HG03196 (cell line): Measurements from ENCODE around the gene AP1S2.

Experiments used
- ATAC-seq: cut with Tn5 transposase; IDR thresholded peaks from one replicate; pipeline ENCODE4 v1.9.1; 2021; ENCODE audit not compliant: unreplicated experiment

Gene AP1S2

DNA sequence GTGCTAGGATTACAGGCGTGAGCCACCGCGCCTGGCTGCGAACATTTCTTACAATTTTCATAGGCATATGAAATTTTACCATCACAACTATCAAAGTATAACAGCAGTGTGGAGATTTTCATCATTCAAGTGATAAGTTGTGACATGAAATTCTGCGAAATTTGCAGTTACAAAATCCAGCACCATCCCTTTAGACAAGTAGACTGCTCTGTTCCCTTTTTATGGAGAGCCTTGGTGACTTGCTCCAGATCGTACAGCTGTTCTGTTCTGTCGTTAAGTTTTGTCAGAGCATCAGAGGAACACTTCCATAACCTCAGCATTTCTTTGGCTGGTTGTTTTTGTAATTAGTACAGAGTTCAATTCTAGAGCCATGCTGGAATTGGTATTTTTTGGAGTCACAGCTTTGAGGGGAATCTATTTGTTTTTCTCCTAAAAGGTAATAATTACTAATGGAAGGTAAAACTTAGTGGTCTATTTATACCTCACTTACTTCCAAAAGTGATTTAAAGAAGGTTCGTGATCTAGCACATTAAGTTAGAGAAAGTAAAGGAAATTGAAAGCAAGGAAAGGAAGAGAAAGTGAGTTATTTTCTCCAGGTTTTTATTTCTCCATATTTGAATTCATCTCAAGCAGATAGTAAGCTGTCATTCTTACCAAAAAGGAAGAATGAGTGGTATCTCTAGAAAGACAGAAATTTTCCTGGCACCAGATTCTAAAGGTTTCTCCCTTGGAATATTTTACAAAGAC is 42.2 kb downstream of the AP1S2 start:
- no peak for ATAC-seq

DNA sequence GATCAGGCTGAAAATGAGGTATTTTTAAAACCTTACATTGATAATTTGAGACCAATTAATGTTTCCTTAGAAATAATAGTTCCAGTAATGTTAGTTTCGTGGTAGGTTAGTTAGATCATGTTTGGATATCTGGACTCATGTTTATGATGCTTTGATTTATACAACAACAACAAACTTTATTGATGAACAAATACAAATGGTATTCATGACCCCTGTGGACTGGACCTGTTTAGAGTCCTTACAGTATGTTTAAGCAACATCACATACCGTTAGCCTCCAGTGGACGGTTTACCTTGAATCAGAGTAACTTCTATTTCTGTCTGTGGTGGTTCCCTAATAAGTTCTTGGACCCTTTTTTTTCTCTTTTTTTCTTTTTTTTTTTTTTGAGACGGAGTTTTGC is 46.4 kb downstream of the AP1S2 start:
- no peak for ATAC-seq

DNA sequence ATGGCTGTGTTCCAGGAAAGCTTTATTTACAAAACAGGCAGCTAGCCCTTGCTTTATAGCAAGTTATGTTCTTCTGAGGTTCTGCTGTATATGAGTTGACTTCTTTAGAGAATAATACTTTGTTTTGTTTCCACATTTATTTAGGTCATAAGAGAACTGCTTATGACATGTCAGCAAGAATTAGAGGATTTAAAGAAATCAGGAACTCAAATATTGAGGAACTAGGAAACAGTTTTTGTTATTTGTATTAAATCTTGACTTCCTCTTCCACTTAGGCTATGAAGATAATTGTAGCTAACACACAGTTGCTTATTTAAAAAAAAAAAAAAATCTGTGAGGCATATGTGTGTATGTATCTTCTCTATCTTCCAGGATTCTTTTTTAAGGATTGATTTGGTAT is 50.0 kb downstream of the AP1S2 start:
- ATAC-seq = no peak

DNA sequence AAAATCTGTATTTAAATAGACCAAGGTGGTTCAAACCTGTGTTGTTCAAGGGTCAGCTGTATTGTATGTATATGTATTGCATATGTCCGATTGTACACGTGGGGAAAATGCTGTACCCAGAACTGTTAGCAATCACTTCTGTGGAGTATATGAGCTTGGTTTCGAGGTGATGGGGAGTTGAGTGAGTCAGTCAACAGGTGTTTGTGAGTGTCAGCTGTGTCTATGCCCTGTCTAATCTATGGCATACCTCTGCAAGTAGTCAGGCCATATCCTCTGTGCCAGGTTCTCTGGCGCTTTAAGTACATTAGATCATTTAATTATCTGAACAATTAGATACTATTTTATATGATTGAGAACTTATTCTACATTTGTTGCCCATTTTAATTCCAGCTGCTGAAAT is 56.9 kb downstream of the AP1S2 start:
- no peak for ATAC-seq

DNA sequence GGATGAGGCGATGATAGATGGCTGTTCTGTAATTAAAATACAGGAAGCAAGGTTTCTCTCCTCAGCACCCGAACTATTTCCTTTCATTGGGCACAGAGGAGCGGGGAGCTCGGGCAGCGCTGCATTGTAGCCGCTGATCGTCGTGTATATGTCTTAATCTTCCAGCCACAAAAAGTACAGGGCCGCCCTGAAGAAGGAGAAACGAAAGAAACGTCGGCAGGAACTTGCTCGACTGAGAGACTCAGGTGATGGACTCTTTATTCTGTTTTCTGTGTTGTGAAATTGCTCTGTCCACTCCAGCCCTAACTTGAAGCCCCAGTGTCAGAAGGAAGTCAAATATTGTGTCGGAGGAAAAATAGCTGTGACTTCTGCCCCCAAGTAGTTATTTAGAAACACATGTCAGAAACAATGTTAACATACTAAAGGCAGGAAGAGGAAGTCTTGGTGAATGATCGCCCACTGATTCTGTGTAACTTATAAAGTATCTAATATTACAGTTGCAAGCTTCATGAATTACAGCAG is 63.8 kb downstream of the AP1S2 start:
- peak; percentile 19 for ATAC-seq

DNA sequence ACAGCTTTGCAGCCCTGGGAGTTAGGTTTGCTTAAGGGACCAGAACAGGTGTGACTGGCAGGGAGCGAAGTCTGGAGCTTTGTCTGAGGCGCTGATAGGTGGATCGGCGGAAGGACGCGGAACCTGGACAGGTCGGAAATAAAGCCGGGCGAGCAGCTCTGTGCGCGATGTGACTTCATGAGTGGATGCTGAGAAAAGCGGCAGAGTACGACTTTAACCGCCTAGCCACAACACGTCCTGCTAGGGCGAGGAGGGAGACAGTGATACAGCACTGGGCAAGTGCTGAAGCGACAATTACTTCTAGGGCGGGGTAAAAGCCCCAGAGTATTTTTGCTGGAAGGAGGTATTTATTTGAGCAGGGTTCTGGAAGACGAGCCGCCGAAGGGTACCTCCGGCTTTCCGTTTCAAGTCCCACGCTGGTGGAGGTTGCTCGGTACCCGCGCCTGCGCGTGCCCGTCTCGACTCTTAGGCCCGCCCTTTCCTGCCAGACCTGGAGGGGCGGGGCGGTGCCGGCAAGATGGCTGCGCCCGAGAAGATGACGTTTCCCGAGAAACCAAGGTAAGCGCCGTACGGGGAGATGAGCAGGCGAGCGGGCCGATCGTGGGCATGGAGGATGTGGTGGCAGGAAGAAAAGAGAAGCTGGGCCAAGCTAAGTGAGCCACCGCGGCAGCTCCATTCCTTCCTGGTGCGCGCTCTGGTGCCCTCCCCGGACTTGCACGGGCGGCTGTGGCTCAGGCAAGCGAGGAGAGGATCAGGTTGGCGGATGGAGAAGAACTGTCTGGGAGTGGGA is 64.4 kb downstream of the AP1S2 start, which contains the start of gene ZRSR2:
TSS of gene ZRSR2 (plus strand) at position 506 of the 790 bp plus-strand sequence. CDS start at position 518, 12 bp downstream.
- peak; percentile 94 for ATAC-seq

DNA sequence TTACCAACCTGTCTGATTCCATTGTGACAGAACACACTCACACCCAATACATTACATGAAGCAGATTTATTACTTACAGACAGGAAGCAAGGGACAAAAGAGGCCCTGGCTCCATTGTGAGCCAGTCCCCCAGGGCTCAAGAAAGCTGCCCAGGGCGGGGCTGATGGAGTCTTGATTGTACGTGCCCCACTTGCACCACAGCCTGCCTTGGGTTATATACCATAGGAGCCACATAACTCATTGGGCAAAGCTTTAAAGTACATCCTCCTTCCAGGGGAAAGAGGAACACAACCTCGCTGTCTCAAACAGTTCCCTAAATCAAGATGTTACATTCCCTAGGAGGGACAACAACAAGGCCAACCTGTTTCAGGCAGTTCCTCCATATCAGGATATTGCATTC is 67.7 kb downstream of the AP1S2 start:
- ATAC-seq = no peak

DNA sequence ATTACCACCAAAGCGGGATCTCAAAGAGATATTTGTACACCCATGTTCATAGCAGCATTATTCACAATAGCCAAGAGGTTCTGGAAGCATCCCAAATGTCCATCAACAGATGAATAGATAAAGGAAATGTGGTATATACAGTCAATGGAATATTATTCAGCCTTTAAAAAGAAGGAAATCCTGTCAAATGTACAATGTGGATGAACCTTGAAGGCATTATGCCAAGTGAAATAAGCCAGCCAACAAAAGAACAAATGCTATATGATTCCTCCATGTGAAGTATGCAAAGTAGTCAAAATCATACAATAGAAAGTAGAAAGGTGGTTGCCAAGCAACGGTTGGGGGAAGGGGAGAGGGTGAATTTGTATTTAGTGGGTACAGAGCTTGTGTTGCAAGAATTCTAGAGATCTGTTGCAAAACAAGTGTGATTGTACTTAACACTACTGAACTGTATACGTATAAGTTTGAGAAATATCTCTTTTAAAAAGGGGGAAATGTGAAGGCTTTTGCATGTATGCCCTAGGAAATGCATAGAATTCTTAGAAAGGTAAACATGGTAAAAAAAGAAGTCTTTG is 69.3 kb downstream of the AP1S2 start:
- ATAC-seq = no peak

DNA sequence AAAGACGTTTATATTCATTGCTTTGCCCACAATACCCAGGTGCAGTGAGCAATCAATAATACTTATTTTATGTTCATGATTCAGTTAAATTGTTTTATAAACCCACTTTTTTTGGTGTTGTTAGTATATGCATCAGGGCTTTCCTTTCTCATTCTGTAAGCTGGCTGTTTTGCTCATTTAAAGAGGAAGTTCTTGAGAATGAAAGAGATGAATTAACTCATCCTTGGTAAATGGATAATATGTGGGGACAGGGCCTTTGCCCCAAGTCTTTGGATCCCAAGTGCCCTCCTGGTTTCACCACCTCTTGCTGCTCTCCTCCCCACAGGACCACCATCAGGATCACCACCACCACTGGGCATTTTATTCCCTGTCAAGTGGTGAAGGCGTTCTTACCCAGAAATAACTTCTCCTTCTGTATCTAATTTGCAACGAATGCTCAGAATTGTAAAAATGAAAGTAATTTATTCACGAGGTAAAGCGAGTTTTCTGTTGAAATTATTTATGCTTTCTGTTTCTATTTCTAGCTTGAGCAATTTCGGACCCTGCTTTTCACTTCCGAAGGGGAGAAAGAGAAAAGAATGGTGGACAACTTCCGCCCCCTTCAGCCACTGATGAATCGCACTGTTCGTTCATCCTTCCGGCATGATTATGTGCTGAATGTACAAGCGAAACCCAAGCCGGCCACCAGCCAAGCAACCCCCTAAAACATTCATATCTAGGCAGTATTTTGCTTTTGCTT is 72.5 kb downstream of the AP1S2 start:
- ATAC-seq = peak; percentile 79
